ENCODE results near the gene PAK5. TPM values are rescaled to one million over a fixed set of nuclear protein-coding genes. Genes with fewer than 3 reads are reported as not detected.
"Not testable (repeated sequence)": the region's sequence is repeated elsewhere in the genome, so short reads cannot be mapped to it uniquely, and the experiment has no call there.

The PAK5 gene
- total RNA-seq, 4 donors from 2014 or later = not detected

DNA sequence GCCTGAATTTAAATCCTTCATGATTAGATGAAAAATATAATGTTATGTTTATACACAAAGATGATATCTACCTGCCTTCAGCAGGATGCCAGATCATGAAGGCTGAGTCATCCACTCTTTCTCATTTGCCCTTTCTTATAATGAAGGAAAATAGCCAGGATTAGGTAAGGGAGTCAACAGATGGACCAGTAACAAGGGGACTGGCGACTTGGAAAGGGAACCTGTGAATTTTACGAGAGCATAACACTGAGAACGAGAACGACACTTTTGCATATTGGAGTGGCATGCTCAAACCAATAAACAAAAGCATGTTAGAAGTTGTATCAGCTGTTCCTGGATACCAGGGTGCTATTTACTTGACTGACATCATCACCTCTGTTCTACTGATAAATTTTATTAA, 170.5 kb downstream of the PAK5 start:
- no peaks in the 10 kb centered on the region for H3K4me1 ChIP-seq
- no peak for DNase-seq

DNA sequence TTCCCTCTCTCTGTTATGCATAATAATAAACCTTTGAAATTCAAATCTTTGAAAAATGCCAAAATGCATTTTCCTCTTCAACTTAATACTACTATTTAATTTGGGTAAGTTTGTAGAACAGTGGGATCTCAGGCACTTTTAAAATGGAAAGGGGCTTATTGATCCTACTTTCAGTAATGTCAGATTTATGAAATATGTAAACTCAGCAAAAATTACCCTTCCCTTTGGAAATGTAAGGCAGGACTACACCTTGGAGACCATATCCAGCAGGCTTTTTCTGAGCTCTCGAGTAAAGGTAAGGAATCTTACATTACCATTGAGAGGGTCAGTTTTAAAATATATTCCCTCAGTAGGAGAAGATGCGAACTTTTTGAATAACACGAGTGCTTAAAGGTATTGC, 175.5 kb downstream of the PAK5 start:
- no peak for DNase-seq
- no peaks in the 10 kb centered on the region for H3K27me3 ChIP-seq
- no peaks in the 10 kb centered on the region for H3K4me1 ChIP-seq
- no peaks in the 10 kb centered on the region for H3K36me3 ChIP-seq
- no peak overlapping the region for H3K27ac ChIP-seq
- no peak overlapping the region for H3K4me3 ChIP-seq
- no peak for TF ChIP-seq POLR2A (IDR thresholded peaks at IDR 0.05)
- TF ChIP-seq, protein P1, sequence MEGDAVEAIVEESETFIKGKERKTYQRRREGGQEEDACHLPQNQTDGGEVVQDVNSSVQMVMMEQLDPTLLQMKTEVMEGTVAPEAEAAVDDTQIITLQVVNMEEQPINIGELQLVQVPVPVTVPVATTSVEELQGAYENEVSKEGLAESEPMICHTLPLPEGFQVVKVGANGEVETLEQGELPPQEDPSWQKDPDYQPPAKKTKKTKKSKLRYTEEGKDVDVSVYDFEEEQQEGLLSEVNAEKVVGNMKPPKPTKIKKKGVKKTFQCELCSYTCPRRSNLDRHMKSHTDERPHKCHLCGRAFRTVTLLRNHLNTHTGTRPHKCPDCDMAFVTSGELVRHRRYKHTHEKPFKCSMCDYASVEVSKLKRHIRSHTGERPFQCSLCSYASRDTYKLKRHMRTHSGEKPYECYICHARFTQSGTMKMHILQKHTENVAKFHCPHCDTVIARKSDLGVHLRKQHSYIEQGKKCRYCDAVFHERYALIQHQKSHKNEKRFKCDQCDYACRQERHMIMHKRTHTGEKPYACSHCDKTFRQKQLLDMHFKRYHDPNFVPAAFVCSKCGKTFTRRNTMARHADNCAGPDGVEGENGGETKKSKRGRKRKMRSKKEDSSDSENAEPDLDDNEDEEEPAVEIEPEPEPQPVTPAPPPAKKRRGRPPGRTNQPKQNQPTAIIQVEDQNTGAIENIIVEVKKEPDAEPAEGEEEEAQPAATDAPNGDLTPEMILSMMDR (IDR thresholded peaks at IDR 0.05) = no peak
- no peaks in the 10 kb centered on the region for H3K9me3 ChIP-seq

More for the DNA sequence above, 170.5 kb downstream of the PAK5 start:
- H3K27ac ChIP-seq = no peak overlapping the region
- no peaks in the 10 kb centered on the region for H3K27me3 ChIP-seq
- H3K36me3 ChIP-seq = no peaks in the 10 kb centered on the region
- TF ChIP-seq, protein P1 (IDR thresholded peaks at IDR 0.05) = no peak
- no peak for TF ChIP-seq POLR2A (IDR thresholded peaks at IDR 0.05)
- H3K4me3 ChIP-seq = no peak overlapping the region
- no peaks in the 10 kb centered on the region for H3K9me3 ChIP-seq

DNA sequence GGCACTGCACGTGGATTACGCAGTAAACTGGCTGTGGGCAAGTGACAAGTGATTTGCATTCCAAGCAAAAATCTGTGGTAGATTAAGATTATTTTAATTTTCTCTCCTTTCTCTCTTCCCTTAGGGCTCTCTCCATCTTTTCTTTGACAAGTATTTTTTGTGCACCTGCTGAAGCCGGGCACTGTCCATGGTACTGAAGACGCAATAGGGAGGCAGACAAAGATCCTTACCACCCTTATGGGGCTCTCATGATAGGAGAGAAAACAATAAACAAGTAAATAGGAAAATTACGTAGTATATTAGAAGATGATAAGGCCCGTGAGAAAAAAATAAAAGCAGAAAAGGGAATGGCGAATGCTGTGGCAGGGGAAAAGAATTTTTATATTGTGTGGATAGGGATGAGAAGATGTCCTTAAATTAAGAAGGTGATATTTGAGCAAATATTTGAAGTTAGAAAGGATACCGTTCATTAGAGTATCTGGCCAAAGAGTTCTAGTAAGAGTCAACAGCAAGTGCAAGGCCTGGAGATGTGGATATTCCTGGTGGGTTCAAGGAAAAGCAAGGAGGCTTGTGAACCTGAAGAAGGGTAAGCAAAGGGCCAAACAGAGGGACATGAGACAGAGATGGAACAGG, 178.5 kb downstream of the PAK5 start:
- H3K36me3 ChIP-seq = no peaks in the 10 kb centered on the region

DNA sequence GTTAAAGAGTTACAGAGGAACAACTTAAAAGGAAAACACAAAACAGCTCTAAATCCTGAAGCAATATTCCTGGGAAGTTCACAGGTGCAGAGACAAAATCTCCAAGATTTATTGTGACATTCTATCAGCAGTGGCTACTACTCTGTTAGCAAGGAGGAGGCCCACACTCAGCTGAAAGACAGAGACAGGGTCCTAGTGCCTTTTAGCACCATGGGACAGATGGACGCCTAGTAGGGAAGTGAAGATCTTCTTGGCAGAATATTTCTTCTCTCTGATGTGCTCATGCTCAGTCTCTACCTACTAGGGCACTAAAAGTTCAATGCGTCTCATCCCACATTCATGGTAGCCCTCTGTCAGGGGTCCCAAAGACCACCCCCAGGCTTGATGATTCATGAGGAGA, 191.1 kb downstream of the PAK5 start:
- H3K4me1 ChIP-seq = no peaks in the 10 kb centered on the region
- no peaks in the 10 kb centered on the region for H3K9me3 ChIP-seq
- TF ChIP-seq, protein P1 (IDR thresholded peaks at IDR 0.05) = no peak
- TF ChIP-seq POLR2A (IDR thresholded peaks at IDR 0.05) = no peak
- DNase-seq = no peak
- H3K36me3 ChIP-seq = no peaks in the 10 kb centered on the region
- H3K4me3 ChIP-seq = no peak overlapping the region
- no peaks in the 10 kb centered on the region for H3K27me3 ChIP-seq
- no peak overlapping the region for H3K27ac ChIP-seq

More for the DNA sequence above, 178.5 kb downstream of the PAK5 start:
- Histone ChIP-seq H3K4me1 (no peaks in the 10 kb centered on the region), H3K9me3 (no peaks in the 10 kb centered on the region), H3K27me3 (no peaks in the 10 kb centered on the region), H3K4me3 (no peak overlapping the region), H3K27ac (no peak overlapping the region)
- no peak for TF ChIP-seq POLR2A (IDR thresholded peaks at IDR 0.05)
- TF ChIP-seq, protein P1 (IDR thresholded peaks at IDR 0.05) = no peak
- no peak for DNase-seq

DNA sequence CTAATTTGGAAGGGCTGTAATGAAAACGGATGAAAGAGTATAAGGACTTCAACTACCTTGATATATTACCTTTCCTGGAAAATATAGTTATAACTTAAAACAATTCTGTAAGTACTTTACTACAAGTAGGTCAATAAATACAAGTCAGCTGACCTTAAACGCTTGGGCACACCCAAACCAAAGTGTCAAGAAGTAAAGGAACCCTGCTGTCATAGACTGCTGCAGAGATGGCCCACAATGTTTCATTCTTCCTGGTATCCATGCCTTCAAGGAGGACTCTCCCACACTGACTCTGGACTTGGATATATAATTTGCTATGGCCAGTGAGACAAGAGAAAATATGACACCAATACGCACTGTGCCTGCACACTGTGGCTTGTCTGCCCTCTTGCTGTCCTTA, 192.5 kb downstream of the PAK5 start:
- no peaks in the 10 kb centered on the region for H3K36me3 ChIP-seq
- TF ChIP-seq, protein P1 (IDR thresholded peaks at IDR 0.05) = no peak
- no peak for TF ChIP-seq POLR2A (IDR thresholded peaks at IDR 0.05)
- H3K4me3 ChIP-seq = no peak overlapping the region
- no peaks in the 10 kb centered on the region for H3K27me3 ChIP-seq
- H3K4me1 ChIP-seq = no peaks in the 10 kb centered on the region
- H3K9me3 ChIP-seq = no peaks in the 10 kb centered on the region
- no peak overlapping the region for H3K27ac ChIP-seq
- no peak for DNase-seq

DNA sequence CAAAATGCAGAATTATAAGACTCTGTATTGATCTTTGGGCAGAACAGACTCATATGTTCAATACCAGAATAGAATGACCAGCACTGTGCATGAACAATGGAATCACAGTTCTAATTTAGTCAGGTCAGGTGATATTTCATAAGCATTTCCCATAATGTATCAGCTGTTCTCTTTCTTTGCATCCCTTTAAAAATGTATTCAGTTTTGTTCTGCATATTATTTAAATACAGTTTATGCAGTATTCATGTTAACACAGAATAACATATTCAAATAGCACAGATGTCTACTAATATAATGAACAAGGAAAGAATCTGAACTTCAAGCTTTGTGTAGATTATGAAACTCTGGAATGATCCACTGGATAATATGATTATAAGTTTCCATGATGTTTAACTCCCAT, 196.0 kb downstream of the PAK5 start:
- no peak overlapping the region for H3K27ac ChIP-seq
- H3K4me3 ChIP-seq = no peak overlapping the region
- no peak for DNase-seq
- no peaks in the 10 kb centered on the region for H3K36me3 ChIP-seq
- no peaks in the 10 kb centered on the region for H3K9me3 ChIP-seq
- no peaks in the 10 kb centered on the region for H3K4me1 ChIP-seq
- H3K27me3 ChIP-seq = no peaks in the 10 kb centered on the region
- no peak for TF ChIP-seq POLR2A (IDR thresholded peaks at IDR 0.05)
- TF ChIP-seq, protein P1 (IDR thresholded peaks at IDR 0.05) = no peak

DNA sequence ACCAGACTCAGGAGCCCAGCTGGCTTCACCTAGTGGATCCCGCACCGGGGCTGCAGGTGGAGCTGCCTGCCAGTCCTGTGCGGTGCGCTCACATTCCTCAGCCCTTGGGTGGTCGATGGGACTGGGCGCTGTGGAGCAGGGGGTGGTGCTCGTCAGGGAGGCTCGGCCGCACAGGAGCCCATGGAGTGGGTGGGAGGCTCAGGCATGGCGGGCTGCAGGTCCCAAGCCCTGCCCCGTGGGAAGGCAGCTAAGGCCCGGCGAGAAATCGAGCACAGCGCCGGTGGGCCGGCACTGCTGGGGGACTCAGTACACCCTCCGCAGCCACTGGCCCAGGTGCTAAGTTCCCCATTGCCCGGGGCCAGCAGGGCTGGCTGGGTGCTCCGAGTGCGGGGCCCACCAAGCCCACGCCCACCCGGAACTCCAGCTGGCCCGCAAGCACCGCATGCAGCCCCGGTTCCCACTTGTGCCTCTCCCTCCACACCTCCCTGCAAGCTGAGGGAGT, 197.3 kb downstream of the PAK5 start:
- not testable (repeated sequence) for H3K4me1 ChIP-seq, H3K27ac ChIP-seq, DNase-seq, H3K4me3 ChIP-seq, H3K36me3 ChIP-seq, H3K27me3 ChIP-seq, H3K9me3 ChIP-seq

Data from Peyer's patch (tissue), 4 donors.